SK-N-SH treated with all-trans-retinoic acid at 6 μM for 48 hours (cell line): Measurements from ENCODE around the gene PTPRD.

Experiments
- ATAC-seq: fragments of 200-7000 bp; cut with Tn5 transposase; 3 replicates; pipeline ENCODE4 v1.9.1; 2020; ENCODE audit warnings: mild to moderate bottlenecking, moderate library complexity
- ARNTL ChIP-seq: fragments of 450-650 bp; formaldehyde crosslinking; IDR thresholded peaks from 2 replicates; pipeline ENCODE4 v1.5.0; 2020; ENCODE audit warnings: low read depth, mild to moderate bottlenecking, moderate library complexity, borderline replicate concordance
- CREB5 ChIP-seq: fragments of 250-450 bp; sonication (Bioruptor Pico); IDR thresholded peaks from 2 replicates; pipeline ENCODE4 v1.5.1; 2020; ENCODE audit warnings: low read depth, mild to moderate bottlenecking, moderate library complexity
- CSDC2 ChIP-seq: fragments of 250-450 bp; sonication (Bioruptor Pico); IDR thresholded peaks from 2 replicates; pipeline ENCODE4 v1.5.0; 2020; ENCODE audit warnings: mild to moderate bottlenecking, moderate library complexity
- CSRNP3 ChIP-seq: fragments of 250-450 bp; sonication (Bioruptor Pico); IDR thresholded peaks from 2 replicates; pipeline ENCODE4 v1.5.1; 2021; ENCODE audit warnings: mild to moderate bottlenecking, moderate library complexity
- ESRRG ChIP-seq: fragments of 250-450 bp; sonication (Bioruptor Pico); IDR thresholded peaks from 2 replicates; pipeline ENCODE4 v1.6.1; 2021; ENCODE audit warnings: mild to moderate bottlenecking
- GLIS3 ChIP-seq: fragments of 250-450 bp; sonication (Bioruptor Pico); IDR thresholded peaks from 2 replicates; pipeline ENCODE4 v1.5.0; 2020; ENCODE audit warnings: mild to moderate bottlenecking, moderate library complexity
- OSR1 ChIP-seq: fragments of 250-450 bp; sonication (Bioruptor Pico); IDR thresholded peaks from 2 replicates; pipeline ENCODE4 v1.8.0; 2022; ENCODE audit warnings: moderate library complexity, mild to moderate bottlenecking, inconsistent platforms
- PATZ1 ChIP-seq: fragments of 250-450 bp; sonication (Bioruptor Pico); IDR thresholded peaks from 2 replicates; pipeline ENCODE4 v1.8.0; 2020; ENCODE audit warnings: mild to moderate bottlenecking, moderate library complexity, borderline replicate concordance
- POU6F1 ChIP-seq: fragments of 250-450 bp; sonication (Bioruptor Pico); IDR thresholded peaks from 2 replicates; pipeline ENCODE4 v1.8.0; 2021; ENCODE audit warnings: low read depth, mild to moderate bottlenecking, moderate library complexity, borderline replicate concordance
- PPARA ChIP-seq: fragments of 250-450 bp; sonication (Bioruptor Pico); IDR thresholded peaks from 2 replicates; pipeline ENCODE4 v1.5.0; 2020; ENCODE audit warnings: mild to moderate bottlenecking, borderline replicate concordance
- RARB ChIP-seq: fragments of 250-450 bp; sonication (Bioruptor Pico); IDR thresholded peaks from 2 replicates; pipeline ENCODE4 v1.8.0; 2021; ENCODE audit warnings: mild to moderate bottlenecking, moderate library complexity
- SNAI2 ChIP-seq: fragments of 250-450 bp; sonication (Bioruptor Pico); IDR thresholded peaks from 2 replicates; pipeline ENCODE4 v1.5.0; 2020; ENCODE audit warnings: mild to moderate bottlenecking, moderate library complexity
- TCF4 ChIP-seq: fragments of 250-450 bp; sonication (Bioruptor Pico); IDR thresholded peaks from 2 replicates; pipeline ENCODE4 v1.8.0; 2021; ENCODE audit warnings: mild to moderate bottlenecking, moderate library complexity, borderline replicate concordance
- TOX ChIP-seq: fragments of 250-450 bp; sonication (Bioruptor Pico); IDR thresholded peaks from 2 replicates; pipeline ENCODE4 v1.8.0; 2021; ENCODE audit warnings: mild to moderate bottlenecking, moderate library complexity, borderline replicate concordance
- TSHZ2 ChIP-seq: fragments of 250-450 bp; sonication (Bioruptor Pico); IDR thresholded peaks from 2 replicates; pipeline ENCODE4 v1.5.0; 2020; ENCODE audit warnings: mild to moderate bottlenecking, moderate library complexity
- ZC3H10 ChIP-seq: fragments of 250-450 bp; sonication (Bioruptor Pico); IDR thresholded peaks from 2 replicates; pipeline ENCODE4 v1.5.1; 2021; ENCODE audit warnings: mild to moderate bottlenecking, moderate library complexity
- ZFP3 ChIP-seq: fragments of 250-450 bp; sonication (Bioruptor Pico); IDR thresholded peaks from 2 replicates; pipeline ENCODE4 v1.5.0; 2020; ENCODE audit warnings: mild to moderate bottlenecking, moderate library complexity
- ZFP30 ChIP-seq: fragments of 450-650 bp; formaldehyde crosslinking; IDR thresholded peaks from 2 replicates; pipeline ENCODE4 v1.5.0; 2022; ENCODE audit warnings: mild to moderate bottlenecking, moderate library complexity
- ZNF565 ChIP-seq: fragments of 450-650 bp; formaldehyde crosslinking; conservative IDR thresholded peaks from 2 replicates; pipeline ENCODE4 v1.5.0; 2020; ENCODE audit warnings: low read depth, mild to moderate bottlenecking, moderate library complexity
- ZNF8 ChIP-seq: fragments of 450-650 bp; formaldehyde crosslinking; IDR thresholded peaks from 2 replicates; pipeline ENCODE4 v1.5.0; 2020; ENCODE audit warnings: mild to moderate bottlenecking, moderate library complexity

PTPRD gene

GRCh38 chr9:8800196-8800595, 1812.6 kb downstream of the PTPRD start (continued):
- TF ChIP-seq TSHZ2 (no peak), CSRNP3 (CRISPR knock-in tag) (no peak)

- no peak for ATAC-seq
- TF ChIP-seq ESRRG: no peak
- no peak for TF ChIP-seq TSHZ2
- TF ChIP-seq SNAI2 (CRISPR knock-in tag): no peak
- no peak for TF ChIP-seq ARNTL (CRISPR knock-in tag)
- TF ChIP-seq TCF4: no peak
Measured at GRCh38 chr9:8799615-8800014, 1813.2 kb downstream of the PTPRD start.

GRCh38 chr9:8799206-8799605, 1813.6 kb downstream of the PTPRD start:
- ATAC-seq: no peak
- TF ChIP-seq RARB (CRISPR knock-in tag): no peak
- TF ChIP-seq TOX (CRISPR knock-in tag): no peak
- no peak for TF ChIP-seq ZNF565
- TF ChIP-seq ZFP30: no peak
- TF ChIP-seq ARNTL (CRISPR knock-in tag): no peak
- TF ChIP-seq PPARA (CRISPR knock-in tag): no peak
- no peak for TF ChIP-seq CSDC2 (CRISPR knock-in tag)
- TF ChIP-seq ZNF8 (CRISPR knock-in tag): no peak
- no peak for TF ChIP-seq CREB5 (CRISPR knock-in tag)
- no peak for TF ChIP-seq ZFP3 (CRISPR knock-in tag)
- TF ChIP-seq POU6F1 (CRISPR knock-in tag): no peak
- TF ChIP-seq GLIS3 (CRISPR knock-in tag): no peak
- TF ChIP-seq OSR1 (CRISPR knock-in tag): no peak
- no peak for TF ChIP-seq PATZ1 (CRISPR knock-in tag)
- TF ChIP-seq SNAI2 (CRISPR knock-in tag): no peak
- no peak for TF ChIP-seq ESRRG
- no peak for TF ChIP-seq CSRNP3 (CRISPR knock-in tag)
- no peak for TF ChIP-seq ZC3H10 (CRISPR knock-in tag)
- no peak for TF ChIP-seq TCF4
